C4-2B (cell line): ENCODE results near the gene THBS2.
"Not testable (repeated sequence)": the region's sequence is repeated elsewhere in the genome, so short reads cannot be mapped to it uniquely, and the experiment has no call there.

Experiments used
- H3K27ac ChIP-seq: fragments of 450-650 bp; 2 replicates; pipeline ENCODE4 v1.5.1; 2017
- ZFX ChIP-seq: fragments of 450-650 bp; IDR thresholded peaks from 2 replicates; pipeline ENCODE4 v1.6.1; 2017
- TF ChIP-seq, protein P1 (sequence below): fragments of 450-650 bp; conservative IDR thresholded peaks from 2 replicates; pipeline ENCODE4 v1.5.1; 2017; ENCODE audit warnings: mild to moderate bottlenecking

THBS2 gene

DNA sequence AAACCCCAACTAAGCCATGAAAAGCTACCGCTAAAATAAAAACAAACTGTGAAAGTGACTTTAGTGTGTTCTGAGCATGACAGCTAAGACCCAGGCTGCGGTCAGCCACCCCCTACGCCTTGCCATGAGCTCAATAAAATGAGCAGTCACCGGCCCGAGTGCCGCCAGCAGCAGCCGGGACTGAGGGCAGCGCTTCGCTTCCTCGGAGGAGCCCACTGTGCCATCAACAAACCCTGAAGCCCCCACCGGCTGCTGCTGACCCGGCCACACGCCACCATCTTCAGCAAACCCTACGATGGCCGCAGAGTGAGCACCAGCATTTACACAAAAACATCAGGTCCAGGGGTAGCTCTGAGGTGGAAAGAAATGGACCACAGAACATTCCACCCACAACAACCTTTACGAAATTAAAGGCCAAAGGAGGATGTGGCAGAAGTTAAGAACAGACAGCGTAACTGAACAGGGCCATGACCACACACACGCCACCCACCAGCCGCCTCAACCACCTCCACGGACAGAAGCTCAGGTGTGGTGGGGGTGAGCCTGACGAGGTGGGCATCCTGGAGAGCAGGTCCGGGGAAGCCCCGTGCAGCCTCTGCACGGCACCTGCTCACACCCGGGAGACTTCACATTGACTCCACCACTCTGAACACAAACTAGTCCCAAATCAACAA, 67.0 kb downstream of the THBS2 start:
- TF ChIP-seq ZFX: no peak
- TF ChIP-seq, protein P1, sequence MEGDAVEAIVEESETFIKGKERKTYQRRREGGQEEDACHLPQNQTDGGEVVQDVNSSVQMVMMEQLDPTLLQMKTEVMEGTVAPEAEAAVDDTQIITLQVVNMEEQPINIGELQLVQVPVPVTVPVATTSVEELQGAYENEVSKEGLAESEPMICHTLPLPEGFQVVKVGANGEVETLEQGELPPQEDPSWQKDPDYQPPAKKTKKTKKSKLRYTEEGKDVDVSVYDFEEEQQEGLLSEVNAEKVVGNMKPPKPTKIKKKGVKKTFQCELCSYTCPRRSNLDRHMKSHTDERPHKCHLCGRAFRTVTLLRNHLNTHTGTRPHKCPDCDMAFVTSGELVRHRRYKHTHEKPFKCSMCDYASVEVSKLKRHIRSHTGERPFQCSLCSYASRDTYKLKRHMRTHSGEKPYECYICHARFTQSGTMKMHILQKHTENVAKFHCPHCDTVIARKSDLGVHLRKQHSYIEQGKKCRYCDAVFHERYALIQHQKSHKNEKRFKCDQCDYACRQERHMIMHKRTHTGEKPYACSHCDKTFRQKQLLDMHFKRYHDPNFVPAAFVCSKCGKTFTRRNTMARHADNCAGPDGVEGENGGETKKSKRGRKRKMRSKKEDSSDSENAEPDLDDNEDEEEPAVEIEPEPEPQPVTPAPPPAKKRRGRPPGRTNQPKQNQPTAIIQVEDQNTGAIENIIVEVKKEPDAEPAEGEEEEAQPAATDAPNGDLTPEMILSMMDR: no peak
- H3K27ac ChIP-seq: no peak overlapping the region

DNA sequence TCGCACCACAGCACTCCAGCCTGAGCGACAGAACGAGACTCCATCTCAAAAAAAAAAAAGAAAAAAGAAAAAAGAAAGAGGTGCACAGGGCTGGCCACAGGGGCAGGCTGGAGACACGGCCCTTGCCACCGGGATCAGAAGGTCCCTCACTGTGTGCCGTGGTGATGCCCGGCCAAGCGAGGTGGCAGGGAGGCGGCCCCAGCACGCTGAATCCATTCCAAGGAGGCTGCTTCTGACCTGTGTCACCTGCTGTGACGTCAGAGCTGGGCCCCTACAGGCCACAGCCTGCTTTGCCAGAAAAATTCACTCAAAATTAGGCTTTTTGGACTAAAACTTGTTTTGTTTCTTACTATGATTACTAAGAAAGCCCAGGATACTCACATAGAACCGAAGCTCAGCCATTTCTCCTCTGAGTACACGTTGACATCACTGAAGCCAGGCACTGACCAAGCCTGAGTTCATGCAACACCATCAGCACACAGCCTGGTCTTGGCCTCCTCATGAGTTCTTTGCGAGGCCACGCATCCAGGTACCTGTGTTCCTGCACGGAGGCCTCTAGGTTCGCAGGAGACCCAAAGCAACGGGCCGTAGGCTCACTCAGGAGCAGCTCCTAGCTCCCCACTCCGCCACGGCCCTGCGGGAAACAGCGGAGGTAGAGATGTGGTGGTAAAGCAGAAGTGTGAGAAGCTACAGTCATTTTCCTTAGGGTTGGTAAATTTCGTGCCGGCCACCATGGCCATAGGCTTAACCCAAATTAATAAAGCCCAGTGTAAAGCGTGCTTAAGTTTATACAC, 67.8 kb downstream of the THBS2 start:
- H3K27ac ChIP-seq: no peak overlapping the region

DNA sequence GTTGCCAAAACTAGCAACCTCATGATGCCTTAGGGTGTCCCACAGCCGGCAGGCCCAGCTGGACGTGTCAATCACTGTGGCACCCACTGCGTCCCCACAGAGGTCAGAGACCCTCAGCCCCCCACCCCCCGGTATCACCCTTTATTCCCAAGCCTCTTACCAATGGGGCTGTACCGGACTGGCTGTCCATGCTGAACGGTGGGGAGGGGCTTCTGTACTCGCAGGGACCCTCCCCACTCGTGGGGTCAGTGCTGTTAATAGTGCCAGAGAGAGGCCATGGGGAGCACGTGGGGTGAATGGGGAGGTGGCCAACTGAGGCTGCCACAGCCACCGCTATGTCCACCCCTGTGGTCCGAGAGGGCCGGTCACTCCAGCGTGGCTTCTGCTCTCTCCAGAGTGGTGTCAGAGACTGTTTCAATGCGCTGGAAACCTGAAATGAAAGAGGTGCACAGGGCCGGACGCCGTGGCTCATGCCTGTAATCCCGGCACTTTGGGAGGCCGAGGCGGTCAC, 68.6 kb downstream of the THBS2 start:
- H3K27ac ChIP-seq: no peak overlapping the region
- TF ChIP-seq, protein P1: no peak
- no peak for TF ChIP-seq ZFX

More for the DNA sequence above, 67.8 kb downstream of the THBS2 start:
- TF ChIP-seq, protein P1: no peak
- no peak for TF ChIP-seq ZFX

DNA sequence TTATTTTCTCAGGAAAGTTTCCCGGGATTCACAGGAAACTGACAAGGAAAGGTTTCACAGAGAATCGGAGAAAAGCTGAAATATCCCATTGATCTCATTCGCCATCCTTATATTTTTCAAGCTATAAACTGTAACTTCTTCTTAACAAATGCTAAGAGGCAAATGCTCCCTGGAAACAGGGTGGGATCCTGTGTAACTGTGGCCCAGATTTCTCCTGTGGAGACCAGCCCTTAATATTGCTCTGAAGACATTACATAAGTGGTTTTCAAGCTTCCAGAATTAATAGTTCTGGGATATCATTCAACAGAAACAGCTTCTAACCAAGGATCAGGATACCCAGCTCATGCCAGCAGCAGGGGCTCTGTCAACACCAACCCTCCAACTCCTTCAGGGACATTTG, 69.2 kb downstream of the THBS2 start:
- TF ChIP-seq, protein P1: no peak
- H3K27ac ChIP-seq: no peak overlapping the region

DNA sequence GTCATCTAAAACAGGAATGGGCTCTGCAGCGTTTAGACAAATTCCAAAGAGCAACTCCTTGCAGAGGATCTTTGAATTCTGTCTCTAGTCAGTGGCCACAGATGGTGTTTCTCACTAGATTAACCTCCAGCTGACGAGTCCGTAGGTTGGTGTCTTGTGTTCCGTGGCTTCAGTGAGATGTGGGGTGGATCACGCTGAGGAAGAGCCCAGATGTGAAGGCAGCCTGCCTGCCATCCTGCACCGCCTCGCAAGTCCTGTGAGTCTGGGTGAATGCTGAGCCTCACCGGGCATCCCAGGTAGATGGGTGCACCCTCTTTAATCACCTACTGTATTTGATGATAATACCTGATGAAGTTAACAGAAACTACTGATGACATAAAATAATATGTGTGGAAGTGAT, 70.4 kb downstream of the THBS2 start:
- TF ChIP-seq, protein P1: no peak
- H3K27ac ChIP-seq: no peak overlapping the region

DNA sequence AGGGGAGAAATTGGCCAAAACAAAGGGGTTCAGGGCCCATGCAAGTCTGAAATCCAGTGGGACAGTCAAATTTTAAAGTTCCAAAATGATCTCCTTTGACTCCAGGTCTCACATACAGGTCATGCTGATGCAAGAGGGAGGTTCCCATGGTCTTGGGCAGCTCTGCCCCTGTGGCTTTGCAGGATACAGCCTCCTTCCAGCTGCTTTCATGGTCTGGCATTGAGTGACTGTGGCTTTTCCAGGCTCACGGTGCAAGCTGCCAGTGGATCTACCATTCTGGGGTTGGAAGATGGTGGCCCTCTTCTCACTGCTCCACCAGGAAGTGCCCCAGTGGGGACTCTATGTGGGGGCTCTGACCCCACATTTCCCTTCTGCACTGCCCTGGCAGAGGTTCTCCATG, 73.8 kb downstream of the THBS2 start:
- not testable (repeated sequence) for H3K27ac ChIP-seq

DNA sequence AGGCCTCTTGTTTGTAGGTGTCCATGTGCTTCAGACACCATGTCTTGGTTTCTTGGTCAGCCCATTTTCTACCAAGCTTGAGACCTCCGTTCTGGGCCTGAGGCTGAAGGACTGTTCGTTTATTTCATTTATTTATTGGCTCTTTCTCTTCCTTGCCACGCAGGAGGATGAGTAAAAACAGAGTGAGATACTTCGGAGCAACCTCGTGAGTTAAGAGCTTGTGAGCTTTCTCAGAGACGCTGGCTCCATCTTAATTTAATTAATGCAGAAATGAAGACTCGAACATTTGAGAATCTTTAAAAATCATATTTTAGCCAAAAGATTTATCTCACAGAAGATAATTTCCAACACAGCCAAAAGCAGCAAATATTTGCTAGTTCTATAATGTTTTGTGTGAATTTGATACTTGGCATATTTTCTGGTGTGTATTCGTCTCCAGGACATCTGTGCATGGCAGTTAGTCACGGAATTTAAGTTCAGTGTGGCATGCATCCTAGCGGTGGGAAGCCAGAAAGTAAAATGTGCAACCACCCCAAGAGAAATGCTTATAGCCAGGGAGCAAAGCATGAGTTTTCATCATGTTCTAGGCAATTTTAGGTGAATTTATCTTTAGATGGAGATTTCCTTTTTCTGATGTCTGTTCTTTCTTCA, 76.0 kb downstream of the THBS2 start:
- H3K27ac ChIP-seq: no peak overlapping the region
- no peak for TF ChIP-seq ZFX
- TF ChIP-seq, protein P1: no peak
